A673 (cell line): ENCODE results near the gene GNG14. TPM values are rescaled to one million over a fixed set of nuclear protein-coding genes. Genes with fewer than 3 reads are reported as not detected.

ENCODE experiments used
- BruUV-seq: library from RNA; stranded (reverse); fragments of 400-500 nt; replicated peaks from 2 replicates; lab custom pipeline; 2021; lab: Mats Ljungman, UMichigan
- CTCF ChIA-PET: fragments of 300-600 bp; sonication (Branson Sonifier 250); formaldehyde crosslinking; loops from one replicate; lab custom pipeline; 2022; ENCODE audit warnings: antibody characterized with exemption; lab: Charles Lee
- POLR2A ChIA-PET: fragments of 300-600 bp; sonication (Branson Sonifier 250); formaldehyde crosslinking; loops from one replicate; lab custom pipeline; 2022; ENCODE audit warnings: antibody characterized with exemption; ENCODE audit not compliant: low non-redundant PET; lab: Charles Lee
- DNase-seq: peaks from one replicate; pipeline ENCODE4 v3.0.0-alpha.2; 2015; ENCODE audit warnings: low spot score
- H3K27ac ChIP-seq: fragments of 200-600 bp; sonication (generic); 2 replicates; pipeline ENCODE4 v1.5.1; 2016; ENCODE audit warnings: mixed run types, low read depth, mild to moderate bottlenecking, mixed read lengths, antibody characterized with exemption, low read length; ENCODE audit not compliant: poor library complexity, severe bottlenecking
- H3K27me3 ChIP-seq: fragments of 200-600 bp; sonication (generic); replicated peaks from 2 replicates; pipeline ENCODE4 v1.6.1; 2017; ENCODE audit warnings: mixed run types, low read depth, mild to moderate bottlenecking, mixed read lengths, antibody characterized with exemption, low read length; ENCODE audit not compliant: insufficient read depth, poor library complexity
- H3K36me3 ChIP-seq: fragments of 200-600 bp; sonication (generic); 2 replicates; pipeline ENCODE4 v1.6.1; 2016; ENCODE audit warnings: mixed run types, mild to moderate bottlenecking, mixed read lengths, antibody characterized with exemption, low read length; ENCODE audit not compliant: insufficient read depth, poor library complexity, severe bottlenecking
- H3K4me1 ChIP-seq: fragments of 200-600 bp; sonication (generic); 2 replicates; pipeline ENCODE4 v1.6.1; 2017; ENCODE audit warnings: mixed run types, mild to moderate bottlenecking, mixed read lengths, antibody characterized with exemption, low read length; ENCODE audit not compliant: insufficient read depth, poor library complexity, severe bottlenecking
- H3K4me3 ChIP-seq: fragments of 200-600 bp; sonication (generic); 2 replicates; pipeline ENCODE4 v1.5.1; 2016; ENCODE audit warnings: low read depth, mixed run types, mild to moderate bottlenecking, mixed read lengths, low read length; ENCODE audit not compliant: poor library complexity, severe bottlenecking
- H3K9me3 ChIP-seq: fragments of 200-600 bp; sonication (generic); 2 replicates; pipeline ENCODE4 v1.6.1; 2016; ENCODE audit warnings: mixed run types, low read depth, mild to moderate bottlenecking, mixed read lengths, antibody characterized with exemption, low read length; ENCODE audit not compliant: poor library complexity, severe bottlenecking
- CTCF ChIP-seq: fragments of 300-800, 200-600 bp; sonication (generic); conservative IDR thresholded peaks from 2 replicates; pipeline ENCODE4 v1.5.1; 2017; ENCODE audit warnings: low read depth, mild to moderate bottlenecking, antibody characterized with exemption, low read length, moderate library complexity, mixed read lengths
- EZH2 ChIP-seq: fragments of 200-600 bp; sonication (generic); IDR thresholded peaks from 2 replicates; pipeline ENCODE4 v1.6.1; 2017; ENCODE audit warnings: borderline replicate concordance, low read depth, mild to moderate bottlenecking, mixed read lengths, antibody characterized with exemption, low read length; ENCODE audit not compliant: poor library complexity, severe bottlenecking
- intact Hi-C: fragments of 100-400 bp; cut with micrococcal nuclease; formaldehyde crosslinking; loops from one replicate; pipeline ENCODE4 v1.10.0; 2022; ENCODE audit not compliant: unreplicated experiment
- total RNA-seq: library from RNA; stranded (reverse); gene quantifications from 2 replicates; pipeline ENCODE4 v1.2.3, GENCODE V29; 2021

The GNG14 gene
- total RNA-seq, 1 experiment from 2014 or later = not detected

GRCh38 chr19:12680034-12680433 is 7.8 kb upstream of the GNG14 start:
- no peaks in the 10 kb centered on the region for H3K4me1 ChIP-seq
- peaks cover 49% of the 10 kb centered on the region for H3K36me3 ChIP-seq
- no peak for DNase-seq
- ChIA-PET POLR2A (interaction anchor here (0.6 kb wide), 1 partner anchor 15 kb away, joined by 3 read pairs; no protein-coding TSS in a partner anchor), CTCF (no interaction called here)
- TF ChIP-seq EZH2 = no peak
- TF ChIP-seq CTCF = no peak
- H3K27me3 ChIP-seq = no peaks in the 10 kb centered on the region
- BruUV-seq = no TSS peak
- intact Hi-C loops = loop anchor here (5.0 kb wide), 1 partner anchor 112 kb away; the partner anchor contains the start of gene JUNB
- no peaks in the 10 kb centered on the region for H3K9me3 ChIP-seq
- no peak overlapping the region for H3K27ac ChIP-seq
- no peak overlapping the region for H3K4me3 ChIP-seq

GRCh38 chr19:12681074-12681987 is 6.5 kb upstream of the GNG14 start, which contains the start of gene DHPS:
DHPS (minus strand) TSS chr19:12681880; CDS start chr19:12681766, 114 bp downstream.
- POLR2A ChIA-PET = interaction anchor here (0.5 kb wide), 1 partner anchor 941 kb away, joined by 8 read pairs; no protein-coding TSS in a partner anchor
- Histone ChIP-seq H3K36me3 (peaks cover 36% of the 10 kb centered on the region), H3K4me1 (no peaks in the 10 kb centered on the region), H3K4me3 (peak within 1 kb of the TSS; percentile 77), H3K9me3 (no peaks in the 10 kb centered on the region), H3K27me3 (no peaks in the 10 kb centered on the region), H3K27ac (peak within 1 kb of the TSS; percentile 100)
- CTCF ChIA-PET = interaction anchor here (0.7 to 0.9 kb wide), 2 partner anchors 12 to 86 kb away, joined by 3 to 7 read pairs; a partner anchor contains a TSS
- peak; percentile 100 for DNase-seq
- TF ChIP-seq EZH2 (no peak), CTCF (no peak)
- intact Hi-C loops = loop anchor here (5.0 kb wide), 1 partner anchor 111 kb away; the partner anchor contains the start of gene JUNB
- TSS peak; percentile 78 for BruUV-seq

- Histone ChIP-seq H3K36me3 (no peaks in the 10 kb centered on the region), H3K27me3 (no peaks in the 10 kb centered on the region), H3K4me3 (no peak overlapping the region), H3K4me1 (no peaks in the 10 kb centered on the region), H3K9me3 (no peaks in the 10 kb centered on the region), H3K27ac (no peak overlapping the region)
- BruUV-seq = no TSS peak
- DNase-seq = no peak
- TF ChIP-seq EZH2 = no peak
- no peak for TF ChIP-seq CTCF
- CTCF ChIA-PET = interaction anchor here (0.7 kb wide), 1 partner anchor 595 kb away, joined by 8 read pairs; no protein-coding TSS in a partner anchor
- POLR2A ChIA-PET = no interaction called here
- intact Hi-C loops = no loop called here
Measured at GRCh38 chr19:12685831-12686230, 2.0 kb upstream of the GNG14 start.
